Erythroblast (primary cell): ENCODE data around the gene ATXN7.

Experiments
- GATA1 ChIP-seq: IDR thresholded peaks from 2 replicates; pipeline ENCODE4 v1.6.1; 2011; ENCODE audit warnings: low read depth, mild to moderate bottlenecking, control low read depth, low read length, moderate library complexity
- POLR2A ChIP-seq: IDR thresholded peaks from 2 replicates; pipeline ENCODE4 v1.6.1; 2011; ENCODE audit warnings: mild to moderate bottlenecking, low read length

GRCh38 chr3:63896332-63897030 lies 32.8 kb downstream of the ATXN7 start:
- no peak for TF ChIP-seq POLR2A
- TF ChIP-seq GATA1 = no peak
